ENCODE results near the gene IL27RA. TPM values are rescaled to one million over a fixed set of nuclear protein-coding genes. Genes with fewer than 3 reads are reported as not detected.
A peak's percentile ranks its signal among the peaks of the same experiment; 100 is the strongest.

IL27RA gene
- total and polyA plus RNA-seq, 2 of the 4 experiments (the other 2 are of a cell fraction), result 2.9 to 5.1 TPM

GRCh38 chr19:14058182-14059092 is 26.9 kb downstream of the IL27RA start:
- in situ Hi-C loops (cut with MboI; ENCODE audit: low sequenced_read_pairs) (no loop called here), dilution Hi-C loops (cut with HindIII; ENCODE audit: low sequenced_read_pairs, unreplicated experiment) (no loop called here), intact Hi-C loops (cut with micrococcal nuclease) (no loop called here)
- TF ChIP-seq MAFK (IDR thresholded peaks at IDR 0.05; ENCODE audit: low read depth, low read length) (no peak), SMC3 (IDR thresholded peaks at IDR 0.05; ENCODE audit: low read depth, low read length) (no peak), RAD21 (IDR thresholded peaks at IDR 0.05; ENCODE audit: low read length) (no peak), POLR2A (IDR thresholded peaks at IDR 0.05; ENCODE audit: low read depth, low read length) (no peak), MXI1 (IDR thresholded peaks at IDR 0.05; ENCODE audit: borderline replicate concordance, low read depth, low read length) (no peak), RFX5 (IDR thresholded peaks at IDR 0.05; ENCODE audit: low read depth, low read length) (no peak), BHLHE40 (IDR thresholded peaks at IDR 0.05; ENCODE audit: low read depth, low read length) (no peak), CEBPB (IDR thresholded peaks at IDR 0.05; ENCODE audit: low read depth, low read length) (no peak), CHD1 (IDR thresholded peaks at IDR 0.05; ENCODE audit: low read depth, low read length) (no peak), ELK1 (IDR thresholded peaks at IDR 0.05; ENCODE audit: borderline replicate concordance, low read depth, low read length) (no peak), FOS (IDR thresholded peaks at IDR 0.05; ENCODE audit: low read depth, low read length) (no peak), NFE2L2 (IDR thresholded peaks at IDR 0.05; ENCODE audit: low read depth, low read length) (no peak), MAZ (IDR thresholded peaks at IDR 0.05; ENCODE audit: borderline replicate concordance, low read depth, low read length) (no peak), RCOR1 (IDR thresholded peaks at IDR 0.05; ENCODE audit: insufficient replicate concordance, low read length) (no peak), CTCF (conservative IDR thresholded peaks at IDR 0.05; ENCODE audit: low read depth, low read length) (no peak)
- H3K36me3 ChIP-seq (ENCODE audit: control insufficient read depth, insufficient read depth, low read length), result no peaks in the 10 kb centered on the region
- CTCF ChIA-PET, result interaction anchor here (0.7 to 1.9 kb wide), 6 partner anchors 11 to 164 kb away, joined by 3 to 9 read pairs (median 4); no protein-coding TSS in a partner anchor
- H4K91ac ChIP-seq (ENCODE audit: insufficient read depth, low read depth, low read length), result no peak overlapping the region
- peak overlapping the region; percentile 70 for H2AK9ac ChIP-seq (replicated peaks; ENCODE audit: low read depth, low read length, poor library complexity)
- no peak overlapping the region for H2BK15ac ChIP-seq (ENCODE audit: low read depth, low read length)
- ATAC-seq (ENCODE audit: low read depth) (no peak), DNase-seq (no peak)
- peaks cover 1% of the 10 kb centered on the region; the same call in 1 of the 2 replicates for H3K4me1 ChIP-seq (ENCODE audit: control insufficient read depth, insufficient read depth, low read length)
- no peaks in the 10 kb centered on the region for H3K9me1 ChIP-seq (ENCODE audit: insufficient read depth, low read length)
- no peak overlapping the region for H3K56ac ChIP-seq (ENCODE audit: extremely low read depth, insufficient read depth, low read length)
- no peak overlapping the region for H3K27ac ChIP-seq (ENCODE audit: insufficient read depth, low read length)
- no peak overlapping the region; the same call in 1 of the 2 replicates for H3K23ac ChIP-seq (ENCODE audit: low read depth, low read length)
- no peaks in the 10 kb centered on the region for H4K20me1 ChIP-seq (ENCODE audit: insufficient read depth, low read length)
- BruUV-seq (replicated peaks), result no TSS peak
- no peak overlapping the region for H2BK120ac ChIP-seq (ENCODE audit: low read depth, low read length)
- POLR2A ChIA-PET (ENCODE audit: unreplicated experiment), result no interaction called here
- no peak overlapping the region for H2AK5ac ChIP-seq (ENCODE audit: low read depth, low read length)
- no peak overlapping the region for H3K4me3 ChIP-seq (ENCODE audit: insufficient read depth, low read depth, low read length)
- H3K14ac ChIP-seq (replicated peaks; ENCODE audit: low read depth, low read length), result no peak overlapping the region
- H3K18ac ChIP-seq (ENCODE audit: low read depth, low read length), result no peak overlapping the region
- H3K4ac ChIP-seq (ENCODE audit: low read depth, low read length), result no peak overlapping the region
- no peak overlapping the region for H2BK5ac ChIP-seq (ENCODE audit: low read depth, low read length, poor library complexity, severe bottlenecking)
- H3K9me3 ChIP-seq (ENCODE audit: control insufficient read depth, insufficient read depth, low read length), result no peaks in the 10 kb centered on the region
- 26 to 100% methylated on average over 3 to 14 of the region's 17 CpGs for WGBS, 2 experiments (ENCODE audit: extremely low coverage in 2 of 2, insufficient read length in 1 of 2)
- no peak overlapping the region for H3K9ac ChIP-seq (ENCODE audit: low read depth, low read length)
- H2BK20ac ChIP-seq (ENCODE audit: low read depth, low read length), result no peak overlapping the region
- H4K5ac ChIP-seq (ENCODE audit: low read depth, low read length), result no peak overlapping the region
- peaks cover 36% of the 10 kb centered on the region for H3K27me3 ChIP-seq (ENCODE audit: control insufficient read depth, insufficient read depth, low read length)
- H3K79me1 ChIP-seq (ENCODE audit: low read depth in 1 of 2, low read length in 2 of 2), result no peaks in the 10 kb centered on the region
- no peak overlapping the region; the same call in 1 of the 2 replicates for H3K4me2 ChIP-seq (ENCODE audit: low read depth, low read length)
- H2AFZ ChIP-seq (replicated peaks; ENCODE audit: low read length, poor library complexity), result peak overlapping the region; percentile 72
- H4K8ac ChIP-seq (ENCODE audit: low read depth in 2 of 2, low read length in 2 of 2), result no peak overlapping the region

All from IMR-90 (cell line).